GM19193 (cell line): Measurements from ENCODE around the gene DSCAML1.

ENCODE experiments used
- POLR2A ChIP-seq: IDR thresholded peaks from 4 replicates; pipeline ENCODE4 v1.6.1; 2011; ENCODE audit not compliant: insufficient read depth, insufficient read length; ENCODE audit errors: extremely low read depth

Gene DSCAML1

GRCh38 chr11:117769533-117769932 is 27.5 kb downstream of the DSCAML1 start:
- no peak for TF ChIP-seq POLR2A

- TF ChIP-seq POLR2A, result no peak
These were observed 28.5 kb downstream of the DSCAML1 start for GRCh38 chr11:117768506-117768905.

- no peak for TF ChIP-seq POLR2A
These were observed 29.9 kb downstream of the DSCAML1 start for GRCh38 chr11:117767071-117767470.

GRCh38 chr11:117766576-117766975 is 30.4 kb downstream of the DSCAML1 start:
- no peak for TF ChIP-seq POLR2A

- TF ChIP-seq POLR2A, result no peak
These were observed 31.0 kb downstream of the DSCAML1 start for GRCh38 chr11:117766026-117766425.

GRCh38 chr11:117765068-117765467 is 31.9 kb downstream of the DSCAML1 start:
- TF ChIP-seq POLR2A, result no peak

GRCh38 chr11:117761993-117762392 is 35.0 kb downstream of the DSCAML1 start:
- TF ChIP-seq POLR2A, result no peak

GRCh38 chr11:117759305-117759704 is 37.7 kb downstream of the DSCAML1 start:
- TF ChIP-seq POLR2A, result no peak

GRCh38 chr11:117754030-117754429 is 43.0 kb downstream of the DSCAML1 start:
- TF ChIP-seq POLR2A, result no peak

GRCh38 chr11:117752721-117753237 is 44.2 kb downstream of the DSCAML1 start:
- no peak for TF ChIP-seq POLR2A

GRCh38 chr11:117752071-117752470 is 44.9 kb downstream of the DSCAML1 start:
- no peak for TF ChIP-seq POLR2A

- TF ChIP-seq POLR2A, result no peak
These were observed 45.9 kb downstream of the DSCAML1 start for GRCh38 chr11:117750916-117751662.

- TF ChIP-seq POLR2A, result no peak
These were observed 46.7 kb downstream of the DSCAML1 start for GRCh38 chr11:117750357-117750756.

- TF ChIP-seq POLR2A, result no peak
These were observed 47.5 kb downstream of the DSCAML1 start for GRCh38 chr11:117749541-117749910.

- TF ChIP-seq POLR2A, result no peak
These were observed 48.1 kb downstream of the DSCAML1 start for GRCh38 chr11:117748771-117749540.

GRCh38 chr11:117747892-117748291 is 49.1 kb downstream of the DSCAML1 start:
- no peak for TF ChIP-seq POLR2A
